GM18519 (cell line): ENCODE data around the gene CACNA1E.

Experiments used
- ATAC-seq: cut with Tn5 transposase; IDR thresholded peaks from one replicate; pipeline ENCODE4 v1.9.1; 2021; ENCODE audit warnings: mild to moderate bottlenecking, moderate library complexity; ENCODE audit not compliant: unreplicated experiment, low FRiP score

Gene CACNA1E

GRCh38 chr1:181626279-181626938, 143.1 kb downstream of the CACNA1E start:
- no peak for ATAC-seq

GRCh38 chr1:181630398-181630797, 147.1 kb downstream of the CACNA1E start:
- ATAC-seq, result no peak

DNA sequence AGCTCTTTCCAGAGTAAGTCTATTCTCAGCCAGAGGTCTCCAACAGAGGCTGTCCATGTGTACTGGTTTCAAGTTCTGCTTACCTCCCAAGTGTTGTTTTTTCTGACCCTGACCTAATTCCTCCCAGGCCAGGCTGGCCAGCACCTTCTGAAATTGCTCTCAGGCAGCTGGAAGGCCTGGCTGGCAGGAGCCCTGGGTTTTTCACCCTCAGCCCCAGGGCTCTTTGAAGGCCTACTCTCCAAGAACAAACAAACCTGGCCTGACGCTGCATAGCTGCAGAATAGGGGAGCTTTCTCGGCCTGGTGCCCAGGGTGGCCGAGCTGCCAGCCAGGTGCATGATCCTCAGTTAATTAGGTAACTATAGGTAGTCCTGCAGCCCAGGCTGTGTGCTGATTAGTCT, 147.5 kb downstream of the CACNA1E start:
- ATAC-seq, result no peak

GRCh38 chr1:181632492-181632891, 149.2 kb downstream of the CACNA1E start:
- ATAC-seq, result no peak

DNA sequence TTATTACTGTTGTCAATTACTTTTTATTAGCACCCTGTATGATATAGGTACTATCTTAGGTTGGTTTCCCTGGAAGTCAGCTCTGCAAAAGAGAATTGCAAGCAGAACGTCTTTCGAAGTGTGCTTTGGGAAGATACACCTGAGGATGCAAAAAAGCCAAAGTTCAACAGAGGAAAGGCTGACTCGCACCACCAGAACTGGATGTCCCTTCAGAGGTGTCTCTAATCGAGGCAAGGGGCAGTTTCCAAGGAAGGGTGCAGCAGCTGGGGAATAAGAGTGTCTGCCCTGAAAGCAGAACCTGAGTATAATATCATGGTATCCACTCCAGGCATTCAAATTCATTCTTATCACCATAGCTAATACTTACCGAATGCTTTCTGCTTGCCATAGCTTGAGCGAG, 149.6 kb downstream of the CACNA1E start:
- ATAC-seq, result no peak

GRCh38 chr1:181635110-181635509, 151.8 kb downstream of the CACNA1E start:
- no peak for ATAC-seq

GRCh38 chr1:181637998-181638397, 154.7 kb downstream of the CACNA1E start:
- no peak for ATAC-seq

DNA sequence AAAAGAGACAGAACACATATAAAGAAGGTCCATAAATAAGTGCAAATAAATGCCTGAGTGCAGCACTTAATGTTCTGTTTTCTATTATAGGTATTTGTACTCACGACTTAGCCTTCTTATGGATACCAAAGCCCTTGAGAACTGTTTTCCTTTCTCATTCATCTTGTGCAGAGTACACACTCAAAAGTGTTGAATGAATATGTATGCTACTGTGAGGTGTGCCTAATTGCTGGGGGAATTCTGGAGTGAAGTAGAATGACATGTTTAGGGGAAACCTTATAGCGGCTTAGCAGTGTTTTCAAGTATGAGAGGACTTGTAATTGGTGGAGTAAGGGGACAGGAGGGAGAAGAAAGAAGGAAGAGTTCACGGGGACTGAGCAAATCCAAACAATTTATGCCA, 157.6 kb downstream of the CACNA1E start:
- no peak for ATAC-seq

DNA sequence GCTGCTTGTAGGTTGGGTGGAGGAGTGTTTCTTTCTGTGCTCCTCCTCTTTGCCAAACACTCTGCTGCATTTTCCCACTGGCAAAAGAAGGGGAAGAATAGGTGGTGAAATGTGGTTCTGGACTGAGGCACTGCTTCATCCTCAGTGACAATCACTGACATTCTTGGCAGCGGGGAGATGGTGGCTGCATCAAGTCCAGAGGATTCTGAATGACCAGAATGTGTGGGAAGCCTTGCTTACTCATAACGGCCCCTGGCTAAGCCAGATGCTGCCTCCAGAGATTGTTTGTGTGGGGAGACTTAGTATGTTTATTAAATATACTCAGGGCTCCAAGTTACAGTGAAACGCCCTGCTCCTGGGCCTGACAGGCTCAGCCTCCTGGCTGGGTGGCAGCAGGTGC, 160.3 kb downstream of the CACNA1E start:
- no peak for ATAC-seq

DNA sequence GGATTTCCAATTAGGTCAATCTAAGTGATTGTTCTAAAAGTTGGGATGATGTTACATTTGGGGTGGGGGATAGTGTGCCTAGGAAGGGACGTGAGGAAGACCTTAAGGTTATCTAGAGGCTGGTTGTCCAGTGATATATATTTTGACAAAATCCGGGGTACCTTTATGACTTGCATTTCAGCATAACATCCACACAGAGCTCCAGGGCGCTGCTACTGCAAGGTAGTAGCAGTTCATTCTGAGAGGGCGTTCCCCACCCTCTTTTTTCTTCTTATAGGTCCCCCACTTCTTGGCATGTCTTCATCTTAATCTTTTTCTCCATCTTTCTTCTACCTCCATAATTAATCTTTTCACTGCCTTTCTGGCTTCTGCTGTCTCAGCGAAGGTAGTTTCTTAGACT, 161.9 kb downstream of the CACNA1E start:
- no peak for ATAC-seq

DNA sequence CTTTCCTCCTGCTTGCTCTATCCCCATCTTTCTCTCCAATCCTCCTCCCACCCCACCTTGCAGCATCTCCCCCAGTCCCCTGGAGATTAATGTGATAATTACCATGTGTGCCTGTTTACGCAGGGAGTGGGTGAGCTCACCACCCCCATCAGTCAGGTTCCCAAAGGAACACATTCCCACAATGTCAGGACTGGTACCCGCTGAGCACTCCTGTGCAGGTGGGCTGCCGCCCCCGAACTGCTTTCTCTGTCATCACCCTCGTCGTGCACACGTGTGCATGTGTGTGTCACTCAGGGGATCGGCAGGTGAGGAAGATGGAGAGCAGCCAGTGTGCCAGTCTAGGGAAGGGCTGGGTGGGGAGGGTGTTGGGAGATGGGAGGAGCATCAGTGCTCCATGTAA, 163.4 kb downstream of the CACNA1E start:
- ATAC-seq, result no peak

DNA sequence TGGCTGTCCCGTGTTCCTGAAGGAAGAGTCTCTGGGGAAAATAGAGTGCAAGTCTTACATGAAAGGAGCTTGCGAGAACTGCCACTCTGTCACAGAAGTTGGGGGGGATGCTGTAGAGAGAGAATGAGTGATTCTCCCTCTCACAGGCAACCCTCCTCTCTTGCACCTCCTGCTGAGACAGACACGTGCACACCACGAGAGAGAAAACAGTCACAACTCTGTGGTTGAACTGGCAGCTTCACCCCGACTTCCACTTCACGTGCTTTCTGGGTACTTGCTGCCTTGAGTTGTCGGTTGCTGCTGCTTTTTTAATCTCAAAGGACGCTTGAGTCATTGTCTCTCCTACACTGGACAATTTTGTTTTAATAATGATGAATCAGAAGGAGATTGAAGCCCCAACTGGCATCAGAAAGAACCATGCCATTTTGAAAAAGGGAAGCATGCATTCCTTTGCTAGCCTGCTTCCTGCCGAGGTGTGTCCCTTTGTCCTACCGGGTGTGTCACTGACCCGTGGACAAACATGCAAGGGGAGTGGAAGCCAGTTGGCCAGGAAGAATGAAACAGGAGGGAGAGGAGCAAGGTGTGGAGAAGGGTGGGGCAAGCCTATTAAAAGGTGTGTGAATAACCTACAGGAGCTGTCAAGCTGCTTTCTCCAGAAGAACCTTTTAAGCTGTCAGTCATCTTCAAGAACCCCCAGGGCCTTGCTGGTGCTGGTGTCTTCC, 164.2 kb downstream of the CACNA1E start:
- no peak for ATAC-seq

GRCh38 chr1:181651276-181651675, 168.0 kb downstream of the CACNA1E start:
- no peak for ATAC-seq

DNA sequence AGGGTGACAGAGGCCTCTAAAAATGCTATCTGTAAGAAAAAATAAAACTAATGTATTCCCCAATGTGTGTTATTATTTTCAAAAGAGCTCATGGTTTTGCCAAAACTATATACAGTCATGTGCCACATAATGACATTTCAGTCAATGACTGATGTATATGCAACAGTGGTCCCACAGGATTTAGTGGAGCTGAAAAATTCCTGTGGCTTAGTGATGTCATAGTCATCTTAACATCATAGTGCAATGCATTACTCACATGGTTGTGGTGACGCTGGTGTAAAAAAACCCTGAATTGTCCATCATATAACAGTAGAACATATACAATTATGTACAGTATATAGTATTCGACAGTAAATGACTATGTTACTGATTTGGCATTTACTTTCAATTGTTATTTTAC, 172.4 kb downstream of the CACNA1E start:
- no peak for ATAC-seq

DNA sequence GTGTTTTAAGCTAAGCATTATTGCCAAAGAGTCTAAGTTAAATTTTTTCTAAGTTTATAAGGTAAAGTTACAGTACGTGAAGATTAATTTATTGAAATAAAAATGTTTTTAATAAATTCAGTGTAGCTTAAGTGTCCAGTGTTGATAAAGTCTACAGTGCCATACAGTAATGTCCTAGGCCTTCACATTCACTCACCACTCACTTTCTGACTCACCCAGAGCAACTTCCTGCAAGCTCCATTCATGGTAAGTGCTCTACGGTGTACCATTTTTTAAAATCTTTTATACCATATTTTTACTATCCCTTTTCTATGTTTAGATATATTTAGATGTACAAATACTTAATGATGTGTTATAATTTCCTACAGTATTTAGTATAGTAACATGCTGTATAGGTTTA, 173.2 kb downstream of the CACNA1E start:
- no peak for ATAC-seq

- no peak for ATAC-seq
Measured at GRCh38 chr1:181658581-181658980, 175.3 kb downstream of the CACNA1E start.

DNA sequence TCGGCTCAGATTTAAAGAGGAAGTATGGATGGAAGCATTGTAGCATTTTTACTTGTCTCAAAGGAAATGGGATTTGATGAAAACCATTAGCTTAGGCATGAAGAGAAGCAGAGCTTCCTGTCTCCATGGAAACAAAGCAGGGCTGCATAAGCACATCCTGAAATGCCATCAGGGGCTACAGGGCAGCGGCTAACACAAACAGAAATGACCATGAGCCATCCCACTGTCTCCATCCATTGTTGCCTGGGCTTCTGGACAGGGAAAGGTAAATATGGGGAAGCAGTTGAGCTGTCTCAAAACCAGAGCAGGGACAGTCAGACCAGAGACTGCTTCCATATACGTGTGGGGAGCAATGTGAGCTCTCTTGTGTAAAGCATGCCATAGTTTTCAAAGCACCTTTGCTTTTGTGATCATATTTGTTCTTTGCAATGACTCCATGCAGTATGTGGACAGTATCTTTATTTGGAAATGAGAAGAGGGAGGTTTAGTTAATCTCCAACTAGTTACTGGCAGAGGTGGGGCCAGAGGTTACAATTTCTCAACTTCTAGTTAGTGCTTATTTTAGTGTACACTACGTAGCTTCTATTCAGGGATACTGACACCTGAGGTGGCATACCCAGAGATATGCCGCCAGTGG, 176.1 kb downstream of the CACNA1E start:
- ATAC-seq, result no peak

DNA sequence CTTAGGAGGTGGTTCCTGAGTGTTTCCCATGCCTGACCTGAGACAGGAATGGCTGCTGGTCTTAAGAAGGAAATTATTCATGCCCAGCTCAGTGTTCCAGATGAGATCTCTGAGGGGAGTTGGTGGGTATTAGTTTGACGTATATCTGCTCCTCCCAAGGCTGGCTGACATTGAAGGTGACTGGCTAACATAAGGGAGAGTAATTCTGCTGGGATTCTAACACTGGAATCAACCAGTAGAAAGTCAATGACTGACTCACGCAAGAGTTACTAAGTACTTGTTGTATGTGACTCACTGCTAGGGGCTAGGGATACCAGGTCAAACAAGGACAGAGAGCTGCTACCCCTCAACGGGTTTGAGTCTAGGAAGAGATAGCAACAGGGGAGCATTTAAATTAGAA, 177.3 kb downstream of the CACNA1E start:
- no peak for ATAC-seq

DNA sequence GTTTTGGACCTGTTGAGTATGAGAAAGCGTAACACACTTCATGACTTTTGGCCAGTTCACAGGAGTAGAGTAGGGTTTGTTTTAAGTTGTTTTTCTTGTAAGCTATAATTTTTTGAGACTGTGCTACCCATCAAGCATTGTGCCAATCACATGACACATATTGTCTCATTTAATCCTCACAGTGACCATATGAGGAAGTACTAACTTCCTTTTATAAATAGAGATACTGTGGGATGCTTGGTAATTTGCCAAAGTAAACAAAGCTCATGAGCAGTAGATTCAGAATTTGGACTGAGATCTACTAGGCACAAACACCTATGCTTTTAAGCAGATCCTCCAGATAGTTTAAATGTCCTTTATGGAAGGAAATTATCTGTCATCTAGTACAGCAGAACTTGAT, 178.3 kb downstream of the CACNA1E start:
- ATAC-seq, result no peak

DNA sequence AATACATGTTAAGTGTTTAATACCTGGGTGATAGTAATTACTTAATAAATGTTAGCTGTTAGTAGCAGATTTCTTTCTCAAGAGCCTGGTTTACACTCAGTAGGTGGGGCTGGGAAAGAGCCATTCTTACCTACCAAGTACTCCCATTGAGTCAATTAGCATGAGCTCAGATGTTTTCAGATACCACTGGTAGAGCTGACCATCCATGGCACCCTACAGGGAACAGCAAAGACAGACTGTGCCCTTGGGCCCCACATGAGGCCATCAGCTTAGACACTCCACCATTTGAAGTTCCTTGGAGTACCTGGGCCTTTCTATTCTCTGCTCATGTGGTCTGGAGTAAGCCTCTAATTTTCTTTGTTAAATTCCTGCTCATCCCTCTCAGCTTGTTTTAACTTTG, 179.3 kb downstream of the CACNA1E start:
- no peak for ATAC-seq

GRCh38 chr1:181664543-181664942, 181.2 kb downstream of the CACNA1E start:
- no peak for ATAC-seq

- ATAC-seq, result no peak
Measured at GRCh38 chr1:181669246-181669645, 185.9 kb downstream of the CACNA1E start.
